A549 (cell line): ENCODE results near the gene EFNA5. TPM values are rescaled to one million over a fixed set of nuclear protein-coding genes. Genes with fewer than 3 reads are reported as not detected.

Experiments used
- ATAC-seq, 2 experiments: fragments of 200-7000 bp in 1 of 2; fragments of >200 bp in 1 of 2; cut with Nextera tagmentation in 1 of 2; cut with Tn5 transposase in 1 of 2; 3 replicates each; pipeline versions ENCODE4 v1.8.0 to v1.9.1; 2018 to 2020; ENCODE audit warnings: mild to moderate bottlenecking in 1 of 2, moderate library complexity in 1 of 2
- CTCF ChIA-PET: fragments of 300-600 bp; sonication (Branson Sonifier 250); formaldehyde crosslinking; extraction: SDS; loops from one replicate; lab custom pipeline; 2021; ENCODE audit warnings: antibody characterized with exemption, inconsistent platforms; lab: Yijun Ruan, JAX
- POLR2A ChIA-PET: fragments of 350-600 bp; formaldehyde crosslinking; extraction: SDS; loops from one replicate; lab custom pipeline; 2021; ENCODE audit warnings: antibody characterized with exemption, inconsistent platforms; lab: Yijun Ruan, JAX
- DNase-seq, 2 experiments: peaks; one replicate each; pipeline versions ENCODE4 v3.0.0 to v3.0.0-alpha.2; 2011 to 2016; ENCODE audit warnings: low read depth in 1 of 2, low spot score in 1 of 2
- FAIRE-seq: peaks from 2 replicates; lab custom pipeline; 2011; peaks lifted over from hg19 to GRCh38; lab: Jason Lieb, UNC
- H3K27ac ChIP-seq, 2 experiments: fragments of >200 bp; sonication (Bioruptor Twin); formaldehyde crosslinking; 3 replicates each; pipeline ENCODE4 v1.5.1; 2016 to 2017
- H3K4me1 ChIP-seq: fragments of >200 bp; sonication (Bioruptor Twin); formaldehyde crosslinking; 3 replicates; pipeline ENCODE4 v1.6.1; 2016
- H3K4me2 ChIP-seq: fragments of >200 bp; sonication (Bioruptor Twin); formaldehyde crosslinking; 3 replicates; pipeline ENCODE4 v1.6.1; 2016
- H3K4me3 ChIP-seq: fragments of >200 bp; sonication (Bioruptor Twin); formaldehyde crosslinking; 3 replicates; pipeline ENCODE4 v1.5.1; 2016
- H3K9me3 ChIP-seq: fragments of >200 bp; sonication (Bioruptor Twin); formaldehyde crosslinking; 3 replicates; pipeline ENCODE4 v1.6.1; 2016
- CBX2 ChIP-seq: fragments of 200-600 bp; sonication (generic); IDR thresholded peaks from 2 replicates; pipeline ENCODE4 v1.6.1; 2016; ENCODE audit warnings: low read depth, mild to moderate bottlenecking, borderline replicate concordance
- CHD2 ChIP-seq: fragments of 150-350 bp; IDR thresholded peaks from 2 replicates; pipeline ENCODE4 v1.6.1; 2014; ENCODE audit warnings: low read length; ENCODE audit not compliant: partially characterized antibody
- EHF ChIP-seq: fragments of 250-450 bp; sonication (Bioruptor Pico); IDR thresholded peaks from 2 replicates; pipeline ENCODE4 v1.5.0; 2020; ENCODE audit warnings: mild to moderate bottlenecking
- EHMT2 ChIP-seq: fragments of 200-600 bp; sonication (generic); IDR thresholded peaks from 2 replicates; pipeline ENCODE4 v1.6.1; 2016; ENCODE audit warnings: antibody characterized with exemption, low read depth, mild to moderate bottlenecking, moderate library complexity
- EP300 ChIP-seq, 2 experiments: fragments of >200 bp; sonication (Bioruptor Twin); formaldehyde crosslinking; IDR thresholded peaks; 2 replicates in 1 of 2; 3 replicates in 1 of 2; pipeline ENCODE4 v1.6.1; 2016 to 2017
- GATA3 ChIP-seq: IDR thresholded peaks from 2 replicates; pipeline ENCODE4 v1.6.1; 2012; ENCODE audit warnings: borderline replicate concordance
- HOXB5 ChIP-seq: fragments of 250-450 bp; sonication (Bioruptor Pico); IDR thresholded peaks from 2 replicates; pipeline ENCODE4 v1.5.0; 2020; ENCODE audit warnings: mild to moderate bottlenecking, moderate library complexity
- MAFK ChIP-seq: fragments of 450-650 bp; IDR thresholded peaks from 2 replicates; pipeline ENCODE4 v1.6.1; 2014; ENCODE audit not compliant: partially characterized antibody
- MYC ChIP-seq: IDR thresholded peaks from 2 replicates; pipeline ENCODE4 v1.6.1; 2012; ENCODE audit warnings: mild to moderate bottlenecking, inconsistent platforms, low read length, improper control_type of control experiment, borderline replicate concordance
- POLR2A ChIP-seq: IDR thresholded peaks from 2 replicates; pipeline ENCODE4 v1.6.1; 2012; ENCODE audit warnings: mild to moderate bottlenecking, low read length
- RAD21 ChIP-seq, 2 experiments: fragments of >200 bp in 1 of 2; sonication (Bioruptor Twin) in 1 of 2; formaldehyde crosslinking in 1 of 2; IDR thresholded peaks in 1 of 2; conservative IDR thresholded peaks in 1 of 2; 2 replicates in 1 of 2; 3 replicates in 1 of 2; pipeline ENCODE4 v1.6.1; 2012 to 2018; ENCODE audit warnings: inconsistent platforms in 1 of 2
- RFX5 ChIP-seq: fragments of 450-650 bp; IDR thresholded peaks from 2 replicates; pipeline ENCODE4 v1.7.1; 2014; ENCODE audit warnings: antibody characterized with exemption, mild to moderate bottlenecking, moderate library complexity
- RNF2 ChIP-seq: fragments of 200-600 bp; sonication (generic); IDR thresholded peaks from 2 replicates; pipeline ENCODE4 v1.6.1; 2016; ENCODE audit warnings: low read depth, mild to moderate bottlenecking, antibody characterized with exemption, moderate library complexity, borderline replicate concordance
- WGBS: methylation state at CpG from one replicate; pipeline ENCODE4 v1.1.6; 2017; ENCODE audit errors: missing lambda C conversion rate; 5-methylcytosine and 5-hydroxymethylcytosine counted together
- polyA plus RNA-seq, 4 experiments: library from polyadenylated mRNA; depleted of rRNA in 3 of 4; stranded (reverse); fragments of >200 nt; fragmentation: RNase III in 1 of 4; extraction: RNeasy Plus Mini Kit Qiagen cat#74134 plus additional on column Dnase treatment in 1 of 4; gene quantifications; 2 replicates in 3 of 4; 3 replicates in 1 of 4; pipeline ENCODE4 v1.2.3, GENCODE V29; 2011 to 2017
- TF ChIP-seq, protein P1 (sequence below): fragments of 250-450 bp; sonication (Bioruptor Pico); IDR thresholded peaks from 2 replicates; pipeline ENCODE4 v1.5.0; 2020; ENCODE audit warnings: low read depth, mild to moderate bottlenecking, moderate library complexity
- TF ChIP-seq, protein P2 (sequence below): IDR thresholded peaks from 2 replicates; pipeline ENCODE4 v1.6.1; 2012
- TF ChIP-seq, protein P3 (sequence below): fragments of 450-650 bp; IDR thresholded peaks from 2 replicates; pipeline ENCODE4 v1.6.1; 2014; ENCODE audit warnings: antibody characterized with exemption
- TF ChIP-seq, protein P4 (sequence below): fragments of 250-450 bp; sonication (Bioruptor Pico); IDR thresholded peaks from 2 replicates; pipeline ENCODE4 v1.5.0; 2021; ENCODE audit warnings: mild to moderate bottlenecking, moderate library complexity, borderline replicate concordance

EFNA5 gene
- polyA plus RNA-seq, 2 of the 4 experiments (the other 2 are of a cell fraction), result 8.5 to 20.7 TPM

DNA sequence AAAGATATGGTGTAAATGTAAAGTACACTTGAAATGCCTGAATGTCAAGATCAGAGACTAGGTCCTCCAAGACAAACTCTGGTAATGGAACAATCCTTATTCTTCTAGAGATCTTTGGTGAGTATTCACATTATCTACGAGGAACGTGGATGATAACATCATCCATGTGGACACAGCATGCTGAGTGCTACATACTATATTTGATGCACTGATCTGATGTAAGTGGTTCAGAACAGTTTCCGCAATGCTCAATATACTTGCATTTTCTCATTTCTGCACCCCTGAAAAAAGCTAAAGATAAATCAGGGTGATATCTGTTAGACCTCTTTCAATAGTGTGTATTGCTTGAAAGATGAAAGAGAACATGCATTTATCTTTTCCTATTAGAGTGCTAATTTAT is 226.8 kb downstream of the EFNA5 start (continued):
- TF ChIP-seq EHMT2, result no peak
- TF ChIP-seq, protein P1, sequence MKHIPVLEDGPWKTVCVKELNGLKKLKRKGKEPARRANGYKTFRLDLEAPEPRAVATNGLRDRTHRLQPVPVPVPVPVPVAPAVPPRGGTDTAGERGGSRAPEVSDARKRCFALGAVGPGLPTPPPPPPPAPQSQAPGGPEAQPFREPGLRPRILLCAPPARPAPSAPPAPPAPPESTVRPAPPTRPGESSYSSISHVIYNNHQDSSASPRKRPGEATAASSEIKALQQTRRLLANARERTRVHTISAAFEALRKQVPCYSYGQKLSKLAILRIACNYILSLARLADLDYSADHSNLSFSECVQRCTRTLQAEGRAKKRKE (CRISPR knock-in tag), result no peak

DNA sequence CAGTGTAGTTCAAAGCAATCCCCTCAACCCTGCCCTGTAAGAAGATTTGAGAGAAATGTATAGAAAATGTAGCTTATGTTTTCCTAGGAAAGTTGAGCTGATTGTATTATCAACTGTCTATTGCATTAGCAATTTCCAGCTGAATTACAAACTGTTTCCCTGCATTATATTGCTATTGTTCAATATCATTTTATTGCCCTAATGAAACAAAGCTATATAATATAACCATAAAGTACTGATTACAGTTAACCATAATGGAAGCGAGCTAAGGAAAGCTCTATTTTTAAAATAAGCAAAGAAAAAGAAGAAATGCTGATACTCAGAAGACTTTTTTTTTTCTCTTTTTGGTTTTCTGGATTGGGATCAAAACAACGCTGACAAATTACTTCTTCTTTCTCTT is 228.3 kb downstream of the EFNA5 start:
- ChIA-PET POLR2A (no interaction called here), CTCF (interaction anchor here (1.7 kb wide), 1 partner anchor 130 kb away, joined by 4 read pairs; no protein-coding TSS in a partner anchor)
- Histone ChIP-seq H3K4me3 (no peak overlapping the region), H3K27ac (no peak overlapping the region; a peak in 1 of 6 replicates), H3K4me2 (no peak overlapping the region), H3K9me3 (peaks cover 3% of the 10 kb centered on the region; the same call in 1 of the 3 replicates), H3K4me1 (peaks cover 24% of the 10 kb centered on the region)
- FAIRE-seq (no peak), ATAC-seq (no peak), DNase-seq (no peak)
- WGBS, result 88% methylated on average over 2 of the region's 2 CpGs
- no peak for TF ChIP-seq EP300 (IDR thresholded peaks at IDR 0.05)
- no peak for TF ChIP-seq RAD21 (conservative IDR thresholded peaks at IDR 0.05 in 1 of 2, IDR thresholded peaks at IDR 0.05 in 1 of 2)
- TF ChIP-seq RFX5, result no peak
- TF ChIP-seq, protein P2, sequence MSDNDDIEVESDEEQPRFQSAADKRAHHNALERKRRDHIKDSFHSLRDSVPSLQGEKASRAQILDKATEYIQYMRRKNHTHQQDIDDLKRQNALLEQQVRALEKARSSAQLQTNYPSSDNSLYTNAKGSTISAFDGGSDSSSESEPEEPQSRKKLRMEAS, result no peak
- TF ChIP-seq, protein P3, sequence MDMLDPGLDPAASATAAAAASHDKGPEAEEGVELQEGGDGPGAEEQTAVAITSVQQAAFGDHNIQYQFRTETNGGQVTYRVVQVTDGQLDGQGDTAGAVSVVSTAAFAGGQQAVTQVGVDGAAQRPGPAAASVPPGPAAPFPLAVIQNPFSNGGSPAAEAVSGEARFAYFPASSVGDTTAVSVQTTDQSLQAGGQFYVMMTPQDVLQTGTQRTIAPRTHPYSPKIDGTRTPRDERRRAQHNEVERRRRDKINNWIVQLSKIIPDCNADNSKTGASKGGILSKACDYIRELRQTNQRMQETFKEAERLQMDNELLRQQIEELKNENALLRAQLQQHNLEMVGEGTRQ, result no peak
- no peak for TF ChIP-seq CHD2
- no peak for TF ChIP-seq GATA3
- no peak for TF ChIP-seq POLR2A
- TF ChIP-seq, protein P4, sequence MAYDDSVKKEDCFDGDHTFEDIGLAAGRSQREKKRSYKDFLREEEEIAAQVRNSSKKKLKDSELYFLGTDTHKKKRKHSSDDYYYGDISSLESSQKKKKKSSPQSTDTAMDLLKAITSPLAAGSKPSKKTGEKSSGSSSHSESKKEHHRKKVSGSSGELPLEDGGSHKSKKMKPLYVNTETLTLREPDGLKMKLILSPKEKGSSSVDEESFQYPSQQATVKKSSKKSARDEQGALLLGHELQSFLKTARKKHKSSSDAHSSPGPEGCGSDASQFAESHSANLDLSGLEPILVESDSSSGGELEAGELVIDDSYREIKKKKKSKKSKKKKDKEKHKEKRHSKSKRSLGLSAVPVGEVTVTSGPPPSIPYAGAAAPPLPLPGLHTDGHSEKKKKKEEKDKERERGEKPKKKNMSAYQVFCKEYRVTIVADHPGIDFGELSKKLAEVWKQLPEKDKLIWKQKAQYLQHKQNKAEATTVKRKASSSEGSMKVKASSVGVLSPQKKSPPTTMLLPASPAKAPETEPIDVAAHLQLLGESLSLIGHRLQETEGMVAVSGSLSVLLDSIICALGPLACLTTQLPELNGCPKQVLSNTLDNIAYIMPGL (CRISPR knock-in tag), result no peak
- TF ChIP-seq EHF, result no peak
- no peak for TF ChIP-seq CBX2
- TF ChIP-seq, protein P1 (CRISPR knock-in tag), result no peak

DNA sequence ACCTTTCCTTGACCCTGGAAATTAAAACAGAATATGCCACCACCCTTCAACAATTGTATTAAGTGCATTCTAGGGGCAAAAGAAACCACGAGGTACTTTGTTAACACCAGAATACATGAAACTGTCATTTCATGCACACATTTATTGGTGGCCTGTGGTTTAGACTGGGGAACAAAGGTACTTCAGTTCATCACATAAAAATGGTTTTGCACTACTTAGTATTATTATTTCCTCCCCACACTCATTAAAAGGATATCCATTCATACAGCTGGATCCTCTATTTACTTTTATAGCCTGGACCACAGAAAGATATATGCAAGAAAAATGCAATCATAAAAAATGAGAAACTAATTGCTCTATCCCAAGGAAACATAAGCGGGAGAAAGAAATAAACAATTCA is 230.9 kb downstream of the EFNA5 start:
- H3K4me2 ChIP-seq, result no peak overlapping the region
- CTCF ChIA-PET, result no interaction called here
- POLR2A ChIA-PET, result no interaction called here
- WGBS, result 94% methylated on average over 2 of the region's 2 CpGs
- ATAC-seq, result no peak
- peaks cover 3% of the 10 kb centered on the region; the same call in 1 of the 3 replicates for H3K9me3 ChIP-seq
- no peak overlapping the region for H3K27ac ChIP-seq
- no peak for TF ChIP-seq MAFK
- no peak for TF ChIP-seq HOXB5
- no peak for TF ChIP-seq RNF2
- TF ChIP-seq MYC, result no peak
- TF ChIP-seq, all 56 proteins: peak for 0
- Histone ChIP-seq H3K4me1 (peaks cover 39% of the 10 kb centered on the region), H3K4me3 (no peak overlapping the region)
- DNase-seq (no peak), FAIRE-seq (no peak)
